Measurements from ENCODE around the gene RBM15.

The RBM15 gene

DNA sequence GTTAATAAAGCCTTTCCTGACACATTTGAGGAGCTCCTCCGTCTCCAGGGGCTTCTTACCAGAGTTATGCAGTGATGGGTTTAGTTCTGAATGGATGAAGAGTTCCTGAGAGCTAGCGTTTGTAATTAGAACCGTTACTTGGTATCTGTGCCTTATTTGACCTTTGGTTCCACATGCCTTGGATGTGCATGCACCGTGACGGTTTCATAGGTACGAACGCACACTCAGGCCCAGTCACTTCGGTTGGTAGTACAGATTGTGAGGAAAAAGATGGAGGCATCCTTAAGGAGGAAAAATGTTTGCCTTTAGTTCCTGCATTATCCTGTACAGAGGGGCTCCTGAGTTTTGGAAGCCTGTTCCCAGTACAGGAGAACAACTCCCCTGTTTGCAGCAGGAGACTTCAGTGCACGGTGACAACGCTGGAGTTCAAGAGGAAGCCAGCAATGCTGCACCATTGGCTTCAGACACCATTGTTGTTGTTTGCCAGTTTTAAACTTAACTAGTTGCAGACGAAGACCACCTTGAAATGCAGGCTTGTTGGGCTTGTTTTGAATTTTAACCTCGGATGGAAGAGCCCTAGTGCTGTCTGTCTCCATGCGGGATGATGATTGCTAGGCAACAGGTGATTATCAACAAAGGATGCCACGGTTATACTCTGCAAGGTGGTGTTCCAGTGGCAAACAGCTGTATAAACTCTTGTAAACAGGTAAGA lies 8.2 kb downstream of the RBM15 start:
- DNase-seq (ENCODE audit: low read depth in 2 of 2, low spot score in 1 of 2) = no peak

DNA sequence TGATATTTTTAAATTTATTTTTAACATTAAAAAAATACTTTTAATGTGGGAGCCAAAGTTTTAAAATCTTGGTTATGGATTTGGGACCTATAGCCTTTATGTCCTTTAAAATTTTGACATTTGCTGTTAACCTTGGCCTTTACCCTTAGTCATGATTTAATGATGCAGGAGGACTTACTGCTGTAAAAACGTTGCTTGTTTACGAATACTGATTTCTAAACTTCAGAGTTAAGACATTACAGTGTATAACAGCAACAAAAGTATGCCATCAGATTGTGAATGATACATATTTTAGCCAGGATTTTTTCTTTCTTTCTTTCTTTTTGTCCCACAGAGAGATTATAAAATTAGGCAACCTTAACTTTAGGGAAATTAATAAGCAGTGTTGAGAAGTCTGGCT lies 8.9 kb downstream of the RBM15 start:
- DNase-seq (ENCODE audit: low read depth in 2 of 2, low spot score in 1 of 2) = no peak

DNA sequence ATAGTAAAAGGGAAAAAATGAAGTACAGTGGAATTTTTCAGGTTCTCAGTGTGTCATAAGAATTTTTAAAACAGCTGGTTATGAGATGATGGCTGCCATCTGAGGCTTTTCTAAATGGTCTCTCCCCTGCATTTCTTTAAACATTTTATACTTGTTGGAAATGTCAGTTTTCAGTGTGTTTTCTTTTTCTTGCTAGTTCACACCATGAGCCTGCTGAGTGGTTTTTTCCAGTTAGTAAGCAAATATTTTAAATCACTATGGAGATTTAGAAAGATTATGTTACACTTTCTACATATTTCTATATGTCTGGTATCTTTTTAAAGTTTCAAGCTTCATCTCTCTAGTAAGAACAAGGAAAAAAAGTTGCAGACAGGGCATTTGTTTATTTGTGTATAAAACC lies 9.6 kb downstream of the RBM15 start:
- no peak for DNase-seq (ENCODE audit: low read depth in 2 of 2, low spot score in 1 of 2)

DNA sequence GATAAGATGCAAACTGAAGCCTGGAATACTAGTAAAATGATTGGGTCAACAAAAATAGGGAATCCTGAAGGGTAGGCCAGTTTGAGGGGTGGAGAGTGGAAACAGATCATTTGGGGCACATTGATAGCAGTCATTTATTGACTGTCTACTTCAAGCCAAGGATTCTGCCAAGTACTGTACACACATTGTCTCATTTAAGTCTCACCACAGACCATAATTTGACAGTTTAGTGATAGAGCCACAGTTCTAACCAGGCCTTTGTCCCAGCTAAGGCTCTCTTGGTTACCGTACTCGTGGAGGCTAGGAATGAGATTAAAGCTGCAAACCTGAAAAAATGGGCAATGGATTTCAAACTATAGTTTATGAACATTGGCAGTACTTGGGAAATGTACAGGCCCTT lies 11.2 kb downstream of the RBM15 start:
- no peak for DNase-seq (ENCODE audit: low read depth in 2 of 2, low spot score in 1 of 2)

DNA sequence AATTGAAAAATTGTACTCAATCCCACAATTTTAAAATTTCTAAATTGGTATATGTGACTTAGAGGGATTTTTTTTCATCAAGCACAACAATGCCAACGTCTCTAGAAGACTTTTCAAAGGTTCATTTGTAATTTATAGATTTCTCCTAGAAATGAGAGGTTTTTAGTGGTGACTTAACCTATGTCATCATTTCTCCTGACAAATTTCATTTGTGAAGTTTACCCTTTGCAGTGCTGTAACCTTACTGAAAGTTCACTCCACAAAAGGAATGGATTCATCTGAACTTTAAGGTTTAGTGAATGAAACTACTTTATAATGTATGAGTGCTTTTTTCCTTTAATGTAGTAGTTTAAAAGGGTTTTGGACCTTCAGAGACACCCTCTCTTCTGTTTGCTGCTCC lies 16.1 kb downstream of the RBM15 start:
- no peak for DNase-seq (ENCODE audit: low read depth in 2 of 2, low spot score in 1 of 2)

DNA sequence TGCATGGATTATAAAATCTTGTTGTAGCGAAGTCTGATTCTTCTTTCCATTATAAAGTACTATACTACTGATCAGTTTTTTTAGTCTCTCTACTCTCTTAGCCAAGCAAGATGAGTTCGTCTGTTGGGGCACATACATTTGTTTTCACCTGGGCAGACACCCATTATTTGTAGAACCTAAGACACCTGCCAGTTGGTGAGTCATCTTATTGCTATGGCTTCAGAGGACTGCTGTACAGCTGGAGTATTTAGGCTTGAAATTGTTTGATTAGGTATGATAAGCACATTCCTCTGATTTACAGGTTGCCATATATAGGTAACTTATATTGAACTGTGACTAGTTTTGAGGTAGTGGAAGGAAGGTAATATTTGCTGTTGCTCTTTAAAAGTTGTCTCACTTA lies 17.2 kb downstream of the RBM15 start:
- no peak for DNase-seq (ENCODE audit: low read depth in 2 of 2, low spot score in 1 of 2)

DNA sequence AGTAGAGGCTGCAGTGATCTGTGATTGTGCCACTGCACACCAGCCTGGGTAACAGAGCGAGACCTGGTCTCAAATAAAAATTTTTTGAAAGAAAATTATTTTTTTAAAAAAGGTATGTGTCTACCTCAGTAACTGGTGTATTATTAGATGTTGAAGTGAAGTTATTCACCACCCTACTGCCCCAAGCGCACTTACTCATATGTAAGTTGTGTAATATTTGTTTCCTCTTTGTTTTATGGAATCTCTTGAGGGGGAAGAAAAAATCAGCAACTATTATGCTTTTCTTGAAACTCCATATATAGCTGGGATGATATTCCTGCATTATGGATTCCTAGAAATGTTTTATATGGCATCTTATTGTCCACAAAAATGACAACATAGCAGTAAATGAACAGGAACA lies 21.3 kb downstream of the RBM15 start:
- no peak for DNase-seq (ENCODE audit: low read depth in 2 of 2, low spot score in 1 of 2)

DNA sequence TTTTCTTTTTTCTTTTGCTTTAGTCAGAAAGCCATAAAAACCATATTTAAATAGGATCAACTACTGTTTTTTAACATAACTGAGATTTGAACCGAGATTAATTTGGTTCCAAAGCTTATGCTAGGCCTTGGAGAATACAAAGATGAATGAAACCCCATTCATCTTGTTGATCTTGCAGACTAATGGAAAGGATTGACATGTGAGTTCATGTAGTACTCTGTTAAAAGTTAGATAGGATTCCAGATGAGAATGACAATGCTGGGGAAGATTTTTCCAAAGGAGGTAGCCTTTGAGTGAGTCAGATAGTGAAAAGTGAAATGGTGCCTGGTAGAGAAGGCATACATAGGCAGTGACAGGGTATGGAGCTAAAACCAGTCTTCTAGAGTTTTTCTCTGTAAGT lies 22.7 kb downstream of the RBM15 start:
- DNase-seq (ENCODE audit: low read depth in 2 of 2, low spot score in 1 of 2) = no peak

DNA sequence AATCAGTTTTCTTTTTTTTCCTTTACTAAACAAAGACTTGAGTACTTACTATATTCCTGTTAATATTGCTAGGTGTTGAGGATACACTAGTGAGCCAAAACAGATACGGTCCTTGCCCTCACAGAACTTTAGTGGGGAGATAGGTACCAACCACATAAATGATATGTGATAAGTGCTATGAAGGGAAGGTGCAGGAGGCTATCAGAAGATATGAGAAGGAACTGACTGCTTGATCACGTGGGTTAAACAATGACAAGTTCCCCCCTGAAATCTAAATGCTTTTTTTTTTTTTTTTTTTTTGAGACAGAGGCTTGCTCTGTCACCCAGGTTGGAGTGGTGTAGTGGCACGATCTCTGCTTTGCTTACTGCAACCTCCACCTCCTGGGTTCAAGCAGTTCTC lies 25.0 kb downstream of the RBM15 start:
- DNase-seq (ENCODE audit: low read depth in 2 of 2, low spot score in 1 of 2) = no peak

DNA sequence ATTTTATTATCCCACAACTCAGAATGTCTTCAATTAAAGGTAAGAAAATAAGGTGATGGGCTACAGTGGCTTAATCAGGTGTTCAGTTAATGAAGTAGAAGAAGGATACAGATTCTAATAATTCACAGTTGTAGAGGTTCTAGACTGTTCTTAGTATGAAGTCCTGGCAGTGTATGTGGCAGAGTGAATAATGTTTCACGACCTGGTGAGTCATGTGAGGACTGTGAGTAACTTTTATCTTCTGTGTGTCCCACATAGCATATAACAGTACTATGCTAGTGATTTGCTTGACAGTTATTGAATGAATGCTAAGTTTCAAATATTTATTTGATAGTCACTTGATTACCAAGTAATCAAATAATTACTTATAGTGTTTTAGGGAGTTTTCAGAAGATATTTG lies 31.6 kb downstream of the RBM15 start:
- no peak for DNase-seq (ENCODE audit: low read depth in 2 of 2, low spot score in 1 of 2)

DNA sequence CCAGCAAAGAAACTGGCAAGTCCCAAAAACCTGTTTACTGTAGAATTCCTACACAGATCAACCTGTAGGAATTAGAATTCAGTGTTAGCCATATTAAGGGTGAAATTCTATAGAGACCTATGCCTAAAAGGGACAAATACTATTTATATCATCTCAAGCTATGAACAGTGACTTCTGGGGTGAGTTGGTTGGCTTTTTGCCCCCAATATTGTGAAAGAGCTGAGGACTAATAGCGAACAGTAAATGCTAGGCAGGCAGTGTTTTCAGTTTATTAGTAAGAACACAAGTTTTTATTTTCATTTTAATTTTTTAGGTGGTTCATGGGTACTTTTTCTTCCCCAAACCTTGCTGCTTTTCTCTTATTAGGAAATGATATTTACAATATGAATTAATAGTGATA lies 36.3 kb downstream of the RBM15 start:
- no peak for DNase-seq (ENCODE audit: low read depth in 2 of 2, low spot score in 1 of 2)

DNA sequence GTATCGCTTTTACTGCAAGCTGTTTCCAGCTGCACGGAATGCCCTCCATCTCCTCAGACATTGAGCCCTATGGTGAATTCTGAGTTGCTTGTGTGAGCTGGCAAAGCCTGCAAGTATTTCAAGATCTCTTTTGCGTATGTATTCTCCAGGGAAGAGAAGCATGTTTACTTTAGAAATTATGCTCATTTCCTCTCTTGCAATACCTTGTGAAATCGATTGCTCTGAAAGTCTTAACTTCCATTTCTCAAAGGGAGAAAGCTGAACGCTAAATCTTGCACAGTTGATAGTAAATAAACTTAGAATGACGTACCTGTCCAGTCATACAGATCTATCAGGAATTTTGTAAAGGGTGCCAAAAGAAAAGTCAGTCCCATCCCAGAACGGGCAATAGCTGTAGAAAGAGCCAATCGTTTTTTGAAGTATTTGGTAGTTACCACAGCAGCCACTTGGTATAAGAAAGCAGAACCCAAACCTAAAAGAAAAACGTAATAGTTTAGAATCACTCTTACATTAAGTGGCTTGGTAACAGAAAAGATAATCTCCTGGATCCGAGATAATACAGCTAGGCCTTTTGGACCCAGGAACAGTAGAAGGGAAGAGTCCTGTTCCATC lies 41.6 kb downstream of the RBM15 start:
- DNase-seq (ENCODE audit: low read depth in 2 of 2, low spot score in 1 of 2) = no peak

DNA sequence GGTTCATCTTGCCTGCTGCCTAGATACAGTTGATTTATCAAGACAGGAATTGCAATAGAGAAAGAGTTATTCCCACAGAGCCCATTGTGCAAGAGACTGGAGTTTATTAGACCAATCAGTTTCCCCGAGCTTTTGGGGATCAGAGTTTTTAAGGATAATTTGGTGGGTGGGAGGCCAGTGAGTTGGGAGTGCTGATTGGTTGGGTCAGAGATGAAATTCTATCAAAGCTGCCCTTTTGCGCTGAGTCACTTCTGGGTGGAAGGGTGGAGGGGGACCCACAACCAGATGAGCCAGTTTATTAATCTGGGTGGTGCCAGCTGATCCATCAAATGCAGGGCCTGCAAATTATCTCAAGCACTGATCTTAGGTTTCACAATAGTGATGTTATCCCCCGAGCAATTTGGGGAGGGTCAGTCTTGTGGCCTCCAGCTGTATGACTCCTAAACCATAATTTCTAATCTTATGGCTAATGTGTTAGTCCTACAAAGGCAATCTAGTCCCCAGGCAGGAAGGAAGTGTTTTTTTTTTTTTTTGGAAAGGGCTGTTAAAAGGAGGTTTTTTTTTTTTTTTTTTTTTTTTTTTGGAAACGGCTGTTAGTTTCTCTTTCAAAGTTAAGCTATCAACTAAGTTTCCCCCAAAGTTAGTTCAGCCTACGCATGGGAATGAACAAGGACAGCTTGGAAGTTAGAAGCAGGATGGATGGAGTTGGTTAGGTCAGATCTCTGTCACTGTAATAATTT lies 44.2 kb downstream of the RBM15 start:
- no peak for DNase-seq (ENCODE audit: low read depth in 2 of 2, low spot score in 1 of 2)

DNA sequence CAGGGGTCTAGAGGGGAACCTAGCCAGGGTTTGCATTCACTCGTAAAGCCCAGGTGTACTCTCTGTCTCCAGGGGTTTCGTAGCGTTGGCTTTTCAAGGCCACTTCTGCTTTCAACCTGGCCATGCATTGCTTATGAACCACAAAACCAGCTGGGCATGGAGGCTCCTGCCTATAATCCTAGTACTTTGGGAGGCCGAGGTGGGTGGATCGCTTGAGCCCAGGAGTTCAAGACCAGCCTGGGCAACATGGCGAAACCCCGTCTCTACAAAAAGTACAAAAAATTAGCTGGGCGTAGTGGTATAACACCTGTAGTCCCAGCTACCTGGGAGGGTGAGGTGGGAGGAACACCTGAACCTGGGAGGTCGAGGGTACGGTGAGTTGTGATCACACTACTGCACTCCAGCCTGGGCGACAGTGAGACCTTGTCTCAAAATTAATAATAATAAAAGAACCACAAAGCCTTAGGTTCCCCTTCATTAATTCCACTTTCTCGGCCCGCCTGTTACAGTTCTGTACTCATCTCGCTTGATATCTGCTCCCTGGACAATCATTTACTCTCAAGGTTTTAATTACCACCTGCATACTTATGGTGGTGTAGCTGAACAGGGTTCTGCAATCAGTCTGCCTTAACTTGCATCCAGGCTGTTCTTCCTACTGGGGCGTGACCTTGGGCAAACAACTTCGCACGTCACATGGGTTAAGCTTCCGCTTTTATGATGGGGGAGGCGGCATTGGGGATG lies 45.6 kb downstream of the RBM15 start:
- no peak for DNase-seq (ENCODE audit: low read depth in 2 of 2, low spot score in 1 of 2)

DNA sequence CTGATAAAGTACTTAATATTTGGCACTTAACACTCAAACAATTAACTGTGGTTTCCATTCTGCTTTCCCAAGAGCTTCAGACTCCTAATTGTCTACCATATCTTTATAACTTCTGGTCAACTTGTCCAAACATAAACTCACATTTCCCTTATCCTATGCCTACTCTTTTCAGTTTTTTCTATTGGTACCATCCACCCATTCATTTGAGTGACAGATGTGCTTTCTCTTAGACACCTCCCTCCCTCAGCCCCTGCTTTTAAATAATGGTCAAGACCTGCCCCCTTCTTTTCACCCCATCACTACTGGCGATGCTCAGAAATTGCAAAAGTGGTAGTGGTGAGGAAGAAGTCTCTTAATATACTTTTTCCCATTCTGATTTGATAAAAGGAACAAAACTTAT lies 46.2 kb downstream of the RBM15 start:
- no peak for DNase-seq (ENCODE audit: low read depth in 2 of 2, low spot score in 1 of 2)

DNA sequence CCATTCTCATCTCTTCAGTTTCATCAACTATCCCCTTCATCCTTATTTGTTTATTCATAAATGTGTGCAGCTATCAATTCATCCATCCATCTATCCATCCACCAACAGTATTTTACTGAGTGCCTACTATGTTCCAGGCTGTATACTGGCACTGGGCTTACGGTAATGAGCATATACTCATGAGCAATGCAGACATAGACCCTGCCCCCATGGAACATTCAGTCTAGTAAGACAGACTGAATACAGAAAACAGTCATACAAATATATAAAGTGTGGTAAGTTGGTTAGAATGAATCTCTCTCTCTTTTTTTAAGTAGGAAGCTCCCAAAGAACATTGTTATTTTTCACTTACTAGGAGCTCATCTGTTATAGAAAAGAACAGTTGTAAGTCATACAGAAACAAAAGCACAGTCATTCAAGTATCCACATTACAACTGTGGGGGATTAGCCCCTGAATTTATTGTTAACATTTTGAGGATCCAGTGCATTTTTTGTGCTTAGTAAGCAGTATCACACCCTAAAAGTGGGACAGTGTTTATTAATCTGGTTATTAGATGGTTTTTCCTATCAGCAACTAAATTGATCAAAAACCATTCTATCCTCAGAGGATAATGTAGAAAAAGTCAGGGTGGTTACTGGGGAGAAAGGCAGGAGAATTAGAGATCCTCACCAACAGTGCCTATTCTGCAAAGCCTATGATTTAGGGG lies 48.0 kb downstream of the RBM15 start:
- DNase-seq (ENCODE audit: low read depth in 2 of 2, low spot score in 1 of 2) = no peak

DNA sequence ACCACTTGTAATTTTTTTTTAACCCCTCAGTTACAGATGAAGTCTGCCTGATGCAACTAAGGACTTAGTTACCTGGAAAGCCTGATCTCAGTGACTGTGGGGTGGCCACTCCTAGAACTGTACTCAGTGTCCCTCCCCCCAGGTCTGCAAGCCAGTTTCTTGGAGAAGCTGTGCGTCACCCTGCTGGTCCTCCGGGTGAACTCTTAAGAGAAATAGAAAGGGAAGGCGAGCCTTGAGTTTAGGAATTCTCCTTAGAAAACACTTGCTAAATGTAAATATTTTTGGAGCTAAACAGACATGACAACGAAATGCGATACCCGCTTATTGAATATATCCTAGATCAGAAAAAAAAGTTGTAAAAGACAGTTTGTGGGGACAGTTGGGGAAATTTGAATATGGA lies 50.9 kb downstream of the RBM15 start:
- DNase-seq (ENCODE audit: low read depth in 2 of 2, low spot score in 1 of 2) = no peak

DNA sequence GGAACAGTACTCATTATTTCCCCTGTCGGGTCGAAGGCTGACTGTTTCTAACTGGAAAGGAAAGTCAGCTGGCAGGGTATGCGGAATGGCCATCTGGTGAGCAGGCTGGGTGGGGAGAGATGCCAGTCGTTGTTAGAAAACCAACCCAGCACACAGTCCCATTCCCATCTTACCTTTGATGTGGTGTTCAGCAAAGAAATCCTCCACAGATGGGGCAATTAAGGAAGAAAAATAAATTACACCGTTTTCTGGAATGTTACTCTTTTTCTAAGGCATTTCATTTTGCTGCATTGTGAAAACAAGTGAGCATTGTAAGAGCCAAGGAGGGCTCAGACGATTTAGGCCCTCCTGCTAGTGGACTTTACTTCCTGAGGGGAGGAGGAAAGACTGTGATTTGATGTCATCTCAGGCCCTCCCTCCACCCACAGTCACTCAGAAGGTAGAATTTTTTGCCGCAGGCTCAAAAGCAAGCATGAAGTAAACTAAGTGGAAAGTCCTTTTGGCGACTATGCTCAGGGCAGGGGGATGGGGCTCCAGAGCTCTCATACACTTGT lies 51.6 kb downstream of the RBM15 start, which contains the start of gene SLC16A4:
Gene SLC16A4, minus strand, starts transcription at position 335 of the 554 bp plus-strand sequence. CDS start 1,703 bp downstream, outside the sequence.
- DNase-seq (ENCODE audit: low read depth in 2 of 2, low spot score in 1 of 2) = no peak

DNA sequence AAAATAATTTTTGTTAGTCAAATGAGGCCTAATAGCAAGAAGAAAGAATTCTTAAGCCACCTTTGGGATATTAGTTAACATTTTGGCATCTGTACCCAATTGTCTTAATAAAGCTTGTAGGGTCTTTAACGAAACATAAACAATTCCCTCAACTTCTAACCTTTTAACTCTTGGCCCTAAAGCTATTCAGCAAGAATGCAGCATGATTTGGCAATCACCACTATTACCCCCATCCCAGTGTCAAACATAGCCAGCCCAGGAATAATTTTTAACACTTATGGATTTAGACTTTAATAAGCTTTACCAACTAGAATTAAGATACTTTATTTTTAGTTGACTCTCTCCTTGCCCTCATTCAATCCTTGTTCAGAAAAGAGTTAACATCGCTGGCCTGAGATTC lies 54.1 kb downstream of the RBM15 start:
- DNase-seq (ENCODE audit: low read depth in 2 of 2, low spot score in 1 of 2) = no peak

DNA sequence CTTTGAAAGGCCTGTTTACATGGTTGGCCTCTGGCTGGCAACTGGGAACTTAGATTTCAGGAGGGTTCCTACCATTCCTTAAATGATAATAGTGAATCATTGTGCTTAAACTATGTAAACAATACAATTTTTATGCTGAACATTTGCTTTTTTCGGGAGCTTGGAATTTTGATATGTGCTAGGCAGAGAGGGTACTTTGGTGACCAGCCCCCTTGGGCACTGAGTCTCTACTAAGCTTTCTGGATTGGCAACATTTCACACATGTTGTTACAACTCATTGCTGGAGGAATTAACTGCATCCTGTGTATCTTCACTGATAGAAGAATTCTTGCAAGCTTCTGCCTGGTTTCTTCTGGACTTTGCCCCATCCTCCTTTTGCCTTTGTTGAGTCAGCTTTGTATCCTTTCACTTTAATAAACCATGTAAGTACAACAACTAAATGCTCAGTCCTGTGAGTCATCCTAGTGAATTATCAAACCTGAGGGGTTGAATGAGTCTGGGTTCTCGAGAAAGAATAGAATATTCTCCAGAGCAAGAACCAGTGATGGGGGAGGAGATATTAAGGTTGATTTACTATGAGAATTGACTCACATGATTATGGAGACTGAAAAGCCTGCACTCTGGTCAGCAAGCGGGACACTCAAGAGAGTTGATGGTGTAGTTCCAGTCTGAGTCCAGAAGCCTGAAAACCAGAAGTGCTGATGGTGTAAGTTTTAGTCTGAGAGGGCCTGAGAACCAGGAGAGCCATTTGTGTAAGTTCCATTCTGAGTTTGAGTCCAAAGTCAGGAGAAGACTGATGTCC lies 54.7 kb downstream of the RBM15 start:
- DNase-seq (ENCODE audit: low read depth in 2 of 2, low spot score in 1 of 2) = no peak
